Placental pericyte (primary cell): ENCODE results near the gene CDC42EP2. TPM values are rescaled to one million over a fixed set of nuclear protein-coding genes. Genes with fewer than 3 reads are reported as not detected.

Experiments used
- total RNA-seq: library from RNA; depleted of rRNA; stranded (reverse); fragments of >200 nt; gene quantifications from 2 replicates; pipeline ENCODE4 v1.2.3, GENCODE V29; 2012

CDC42EP2 gene, protein sequence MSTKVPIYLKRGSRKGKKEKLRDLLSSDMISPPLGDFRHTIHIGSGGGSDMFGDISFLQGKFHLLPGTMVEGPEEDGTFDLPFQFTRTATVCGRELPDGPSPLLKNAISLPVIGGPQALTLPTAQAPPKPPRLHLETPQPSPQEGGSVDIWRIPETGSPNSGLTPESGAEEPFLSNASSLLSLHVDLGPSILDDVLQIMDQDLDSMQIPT
- total RNA-seq: 48.4 and 56.9 TPM in 2 replicates

DNA sequence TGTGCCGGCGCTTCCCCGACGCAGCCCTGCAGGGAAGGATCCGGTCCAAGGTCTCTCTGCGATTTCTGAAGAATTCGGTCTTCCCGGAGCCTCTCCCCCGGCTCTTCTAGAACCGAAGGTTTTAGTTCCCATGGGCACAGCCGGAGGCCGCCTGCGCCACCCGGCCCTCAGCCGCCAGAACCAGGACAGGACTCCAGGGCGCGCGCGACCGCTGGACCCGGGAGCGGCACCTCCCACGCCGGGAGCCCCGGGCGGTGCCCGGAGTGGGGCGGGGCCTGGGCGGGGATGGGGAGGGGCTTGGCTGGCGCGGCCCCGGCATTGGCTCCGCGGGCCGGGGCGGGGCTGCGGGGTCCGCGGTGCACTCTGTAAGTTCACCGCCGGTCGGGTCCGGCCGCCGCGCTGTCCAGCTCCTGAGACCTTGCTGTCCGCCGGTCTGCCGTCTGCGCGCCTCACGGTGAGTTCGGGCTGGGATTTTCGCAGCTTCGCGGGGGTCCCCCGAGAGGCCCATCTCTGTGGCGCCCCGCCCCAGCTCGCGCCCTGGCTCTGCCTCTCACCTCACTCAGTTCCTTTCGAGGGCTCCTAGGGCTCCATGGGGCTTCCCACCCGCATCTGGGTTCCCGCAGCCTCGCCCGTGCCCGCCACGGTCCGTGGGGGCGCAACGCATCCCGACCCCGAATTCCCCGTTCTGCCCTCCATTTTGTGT, at the start of gene CDC42EP2:
TSS of gene CDC42EP2 (plus strand) at position 366 of the 703 bp plus-strand sequence. CDS start 6,033 bp downstream, outside the sequence.

GRCh38 chr11:65354265-65355012, 39.8 kb downstream of the CDC42EP2 start, which contains the start of gene TIGD3:
Gene TIGD3 (plus strand): TSS chr11:65354751. CDS start chr11:65355809, 1,058 bp downstream.

Other genes with a start within 250 kb of the CDC42EP2 start
- 1.1 and 32.4 TPM in 2 replicates for gene CDCA5, start 230.8 kb upstream of the CDC42EP2 start, total RNA-seq
- 46.5 and 68.5 TPM in 2 replicates for gene ZFPL1, start 230.6 kb upstream of the CDC42EP2 start, total RNA-seq
- 186 and 248 TPM in 2 replicates for gene VPS51, start 218.7 kb upstream of the CDC42EP2 start, total RNA-seq
- gene TM7SF2, start 203.0 kb upstream of the CDC42EP2 start, total RNA-seq: 13.3 and 65.0 TPM in 2 replicates
- gene ZNHIT2, start 197.2 kb upstream of the CDC42EP2 start, total RNA-seq: 15.8 and 22.5 TPM in 2 replicates
- gene FAU, start 192.7 kb upstream of the CDC42EP2 start, total RNA-seq: 107 and 347 TPM in 2 replicates
- 53.4 and 89.2 TPM in 2 replicates for gene MRPL49, start 192.5 kb upstream of the CDC42EP2 start, total RNA-seq
- 31.1 and 197 TPM in 2 replicates for gene SYVN1, start 180.3 kb upstream of the CDC42EP2 start, total RNA-seq
- not detected in 2 replicates for gene SPDYC, start 144.6 kb upstream of the CDC42EP2 start, total RNA-seq
- 184 and 242 TPM in 2 replicates for gene CAPN1, start 132.9 kb upstream of the CDC42EP2 start, total RNA-seq
- gene POLA2, start 52.9 kb upstream of the CDC42EP2 start, total RNA-seq: 2.6 and 28.2 TPM in 2 replicates
- 49.8 and 57.8 TPM in 2 replicates for gene DPF2, start 19.0 kb downstream of the CDC42EP2 start, total RNA-seq
- 0.22 TPM in 1 of 2 replicates, not detected in the other for gene TIGD3, start 39.9 kb downstream of the CDC42EP2 start, total RNA-seq
- gene SLC25A45, start 67.8 kb downstream of the CDC42EP2 start, total RNA-seq: 1.1 and 2.0 TPM in 2 replicates
- 51.4 and 72.6 TPM in 2 replicates for gene FRMD8, start 71.8 kb downstream of the CDC42EP2 start, total RNA-seq
- gene NEAT1, start 107.9 kb downstream of the CDC42EP2 start, total RNA-seq: 307 and 308 TPM in 2 replicates
- 9,497 and 11,655 TPM in 2 replicates for gene MALAT1, start 184.2 kb downstream of the CDC42EP2 start, total RNA-seq
- gene SCYL1, start 210.2 kb downstream of the CDC42EP2 start, total RNA-seq: 154 and 186 TPM in 2 replicates
- gene LTBP3, start 243.5 kb downstream of the CDC42EP2 start, total RNA-seq: 26.2 and 55.6 TPM in 2 replicates